HL-60 (cell line): ENCODE measurements around the gene RPL10.

ENCODE experiments used
- CTCF ChIP-seq: IDR thresholded peaks from one replicate; pipeline ENCODE4 v1.5.1; 2011; ENCODE audit warnings: low read length, control low read depth, inconsistent platforms; ENCODE audit not compliant: insufficient read depth
- POLR2AphosphoS5 ChIP-seq: IDR thresholded peaks from 2 replicates; pipeline ENCODE4 v1.6.1; 2012; ENCODE audit warnings: low read depth

- TF ChIP-seq POLR2AphosphoS5 (no peak), CTCF (no peak)
Measured at GRCh38 chrX:154434394-154435168, 36.4 kb downstream of the RPL10 start.
